ENCODE data around the gene ATP6V1E1. TPM values are rescaled to one million over a fixed set of nuclear protein-coding genes. Genes with fewer than 3 reads are reported as not detected.

The ATP6V1E1 gene
- total and polyA plus RNA-seq, 11 donors, result 126 to 333 (median 222) TPM

GRCh38 chr22:17579535-17579981 lies 49.0 kb downstream of the ATP6V1E1 start:
- Histone ChIP-seq H3K4me1 (peaks cover 0 to 17% (median 1%) of the 10 kb centered on the region in 12 donors), H3K9me3 (no peaks in the 10 kb centered on the region), H3K27ac (peak overlapping the region in 2 of 12 donors; percentile 3 to 14), H3K27me3 (no peaks in the 10 kb centered on the region), H3K4me3 (no peak overlapping the region), H3K36me3 (no peaks in the 10 kb centered on the region)
- TF ChIP-seq POLR2A (IDR thresholded peaks at IDR 0.05) (no peak), CTCF (IDR thresholded peaks at IDR 0.05) (no peak)
- intact Hi-C loops (cut with DNase I), result no loop called here
- DNase-seq (no peak), ATAC-seq (no peak)
- 86 to 94% (median 93%) methylated on average over 12 to 14 of the region's 14 CpGs for WGBS, 4 donors

GRCh38 chr22:17578136-17578754 lies 50.3 kb downstream of the ATP6V1E1 start:
- intact Hi-C loops (cut with DNase I), result no loop called here
- peak; percentile 43 to 73 (median 58) for ATAC-seq

GRCh38 chr22:17576470-17576869 lies 52.1 kb downstream of the ATP6V1E1 start:
- Histone ChIP-seq H3K4me3 (no peak overlapping the region), H3K4me1 (peaks cover 2 to 35% (median 6%) of the 10 kb centered on the region in 12 donors), H3K27ac (peak overlapping the region in 5 of 12 donors; percentile 22 to 87 (median 37)), H3K9me3 (no peaks in the 10 kb centered on the region), H3K36me3 (no peaks in the 10 kb centered on the region), H3K27me3 (no peaks in the 10 kb centered on the region)
- intact Hi-C loops (cut with DNase I), result no loop called here
- ATAC-seq (peak; percentile 48 to 78 (median 64)), DNase-seq (peak in 1 of 5 donors; percentile 71)
- no peak for TF ChIP-seq POLR2A (IDR thresholded peaks at IDR 0.05)
- TF ChIP-seq CTCF (IDR thresholded peaks at IDR 0.05), result no peak
- 55 to 74% (median 71%) methylated on average over 6 of the region's 6 CpGs for WGBS, 4 donors

More at GRCh38 chr22:17578136-17578754, 50.3 kb downstream of the ATP6V1E1 start:
- no peaks in the 10 kb centered on the region for H3K9me3 ChIP-seq
- no peaks in the 10 kb centered on the region for H3K27me3 ChIP-seq
- TF ChIP-seq CTCF (IDR thresholded peaks at IDR 0.05), result no peak
- no peaks in the 10 kb centered on the region for H3K36me3 ChIP-seq
- 50 to 60% (median 55%) methylated on average over 11 of the region's 11 CpGs for WGBS, 4 donors
- H3K27ac ChIP-seq, result peak overlapping the region in 10 of 12 donors; percentile 6 to 87 (median 64)
- peak in 4 of 5 donors; percentile 29 to 84 (median 54) for DNase-seq
- H3K4me3 ChIP-seq, result no peak overlapping the region
- H3K4me1 ChIP-seq, result peaks cover 0 to 19% (median 1%) of the 10 kb centered on the region in 12 donors

- peak overlapping the region in 2 of 12 donors; percentile 37 to 87 for H3K27ac ChIP-seq
- DNase-seq, result no peak
- ATAC-seq, result no peak
- no peak overlapping the region for H3K4me3 ChIP-seq
- intact Hi-C loops (cut with DNase I), result no loop called here
- no peaks in the 10 kb centered on the region for H3K9me3 ChIP-seq
- no peak for TF ChIP-seq POLR2A (IDR thresholded peaks at IDR 0.05)
- TF ChIP-seq CTCF (IDR thresholded peaks at IDR 0.05), result no peak
- H3K27me3 ChIP-seq, result no peaks in the 10 kb centered on the region
- 78 to 84% (median 81%) methylated on average over 4 of the region's 4 CpGs for WGBS, 4 donors
- H3K4me1 ChIP-seq, result peaks cover 5 to 41% (median 10%) of the 10 kb centered on the region in 12 donors
- H3K36me3 ChIP-seq, result no peaks in the 10 kb centered on the region
Measured at GRCh38 chr22:17575681-17576080, 52.9 kb downstream of the ATP6V1E1 start.

Measured in heart left ventricle (tissue), 16 donors.